ENCODE measurements around the gene DENND11. TPM values are rescaled to one million over a fixed set of nuclear protein-coding genes. Genes with fewer than 3 reads are reported as not detected.
A peak's percentile ranks its signal among the peaks of the same experiment; 100 is the strongest.

Gene DENND11
- total and polyA plus RNA-seq, 9 of the 15 experiments (the other 6 are each of a cell fraction or from before 2014, with no cell fraction given): 0.07 to 1.1 (median 0.36) TPM

DNA sequence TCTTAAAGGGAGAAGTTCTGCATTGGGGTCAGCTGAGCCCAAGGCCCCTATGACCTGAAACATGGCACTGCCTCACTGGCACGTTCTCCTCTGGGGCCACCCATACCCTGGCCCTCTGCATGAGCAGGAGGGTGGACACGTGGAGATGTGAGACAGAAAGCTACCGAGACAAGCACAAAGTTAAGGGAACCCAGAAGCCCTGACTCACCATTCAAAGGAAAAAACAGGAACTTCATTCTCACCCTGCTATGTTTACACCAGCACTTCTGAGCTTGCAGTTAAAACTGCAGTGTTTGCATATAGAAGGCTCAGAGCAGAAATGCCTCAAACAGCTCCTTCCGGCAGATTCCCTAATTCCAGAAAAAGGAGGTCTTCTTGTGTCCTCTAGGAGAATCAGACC is 41.7 kb downstream of the DENND11 start (continued):
- TF ChIP-seq, protein P1, sequence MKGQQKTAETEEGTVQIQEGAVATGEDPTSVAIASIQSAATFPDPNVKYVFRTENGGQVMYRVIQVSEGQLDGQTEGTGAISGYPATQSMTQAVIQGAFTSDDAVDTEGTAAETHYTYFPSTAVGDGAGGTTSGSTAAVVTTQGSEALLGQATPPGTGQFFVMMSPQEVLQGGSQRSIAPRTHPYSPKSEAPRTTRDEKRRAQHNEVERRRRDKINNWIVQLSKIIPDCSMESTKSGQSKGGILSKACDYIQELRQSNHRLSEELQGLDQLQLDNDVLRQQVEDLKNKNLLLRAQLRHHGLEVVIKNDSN (CRISPR knock-in tag; IDR thresholded peaks at IDR 0.05): no peak
- TF ChIP-seq ZKSCAN1 (IDR thresholded peaks at IDR 0.05; ENCODE audit: low read depth, low read length) (no peak), CXXC5 (CRISPR knock-in tag; IDR thresholded peaks at IDR 0.05) (no peak), SIN3A (IDR thresholded peaks at IDR 0.05; ENCODE audit: borderline replicate concordance in 2 of 2, control insufficient read depth in 1 of 2, low read depth in 2 of 2, low read length in 2 of 2) (no peak), SUPT5H (IDR thresholded peaks at IDR 0.05) (no peak), ZNF583 (CRISPR knock-in tag; IDR thresholded peaks at IDR 0.05) (no peak), MAFK (IDR thresholded peaks at IDR 0.05; ENCODE audit: low read length) (peak; percentile 42; the same call in 1 of the 2 replicates)

DNA sequence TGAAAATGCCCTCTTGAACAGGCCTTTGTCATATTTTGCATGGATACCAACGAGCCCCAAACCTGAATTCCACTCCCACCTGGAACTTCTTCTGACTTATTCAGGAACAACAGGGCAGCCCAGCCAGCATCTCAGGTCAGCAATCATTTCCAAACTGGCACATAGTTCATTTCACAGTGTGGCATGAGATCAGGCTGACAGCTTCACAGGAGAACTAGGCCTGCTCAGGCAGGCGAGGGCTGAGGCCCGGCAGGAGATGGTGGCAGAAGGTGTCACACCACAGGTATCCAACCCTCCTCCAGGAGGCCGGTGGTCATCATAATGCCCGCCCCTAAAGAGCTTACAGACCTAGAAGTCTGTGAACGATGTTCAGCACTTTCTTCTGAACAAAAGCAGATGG is 42.5 kb downstream of the DENND11 start:
- ChIA-PET CTCF (ENCODE audit: low intra/inter-chr PET ratio) (interaction anchor here (0.7 kb wide), 1 partner anchor 123 kb away, joined by 3 read pairs; no protein-coding TSS in a partner anchor), POLR2A (no interaction called here)
- no peak for ATAC-seq
- Histone ChIP-seq H3K9ac (ENCODE audit: insufficient read depth in 1 of 2, low read depth in 2 of 2, low read length in 2 of 2) (no peak overlapping the region), H3K27ac (ENCODE audit: extremely low read depth, low read depth, low read length) (no peak overlapping the region), H3K9me1 (ENCODE audit: control insufficient read depth, insufficient read depth, low read length) (no peaks in the 10 kb centered on the region), H3K27me3 (ENCODE audit: control insufficient read depth in 2 of 2, insufficient read depth in 2 of 2, low read length in 2 of 2) (no peaks in the 10 kb centered on the region), H3K36me3 (ENCODE audit: control insufficient read depth, insufficient read depth, low read length) (peaks cover 17% of the 10 kb centered on the region), H2AFZ (ENCODE audit: low read depth, low read length) (no peak overlapping the region), H3K9me3 (replicated peaks; ENCODE audit: control insufficient read depth, insufficient read depth, low read depth, low read length) (no peaks in the 10 kb centered on the region), H3K79me2 (ENCODE audit: control insufficient read depth, insufficient read depth, low read length) (no peaks in the 10 kb centered on the region), H3K4me3 (no peak overlapping the region), H3K4me1 (replicated peaks in 1 of 2; ENCODE audit: control insufficient read depth in 2 of 2, insufficient read depth in 2 of 2, low read length in 2 of 2) (peaks cover 0 to 7% of the 10 kb centered on the region in 2 experiments; a peak in 2 of 5 replicates), H3K4me2 (ENCODE audit: insufficient read depth, low read length) (no peak overlapping the region), H4K20me1 (replicated peaks; ENCODE audit: control insufficient read depth, insufficient read depth, low read length) (no peaks in the 10 kb centered on the region)
- no peak for FAIRE-seq
- DNase-seq (ENCODE audit: extremely low read depth in 1 of 4, low spot score in 3 of 4): no peak
- no TSS peak for BruUV-seq (replicated peaks)
- TF ChIP-seq SUPT5H (IDR thresholded peaks at IDR 0.05): no peak
- TF ChIP-seq ZNF217 (CRISPR knock-in tag; IDR thresholded peaks at IDR 0.05): 0 out of 2 replicates have a peak, but pooled peaks have one; percentile 49
- TF ChIP-seq, protein P2, sequence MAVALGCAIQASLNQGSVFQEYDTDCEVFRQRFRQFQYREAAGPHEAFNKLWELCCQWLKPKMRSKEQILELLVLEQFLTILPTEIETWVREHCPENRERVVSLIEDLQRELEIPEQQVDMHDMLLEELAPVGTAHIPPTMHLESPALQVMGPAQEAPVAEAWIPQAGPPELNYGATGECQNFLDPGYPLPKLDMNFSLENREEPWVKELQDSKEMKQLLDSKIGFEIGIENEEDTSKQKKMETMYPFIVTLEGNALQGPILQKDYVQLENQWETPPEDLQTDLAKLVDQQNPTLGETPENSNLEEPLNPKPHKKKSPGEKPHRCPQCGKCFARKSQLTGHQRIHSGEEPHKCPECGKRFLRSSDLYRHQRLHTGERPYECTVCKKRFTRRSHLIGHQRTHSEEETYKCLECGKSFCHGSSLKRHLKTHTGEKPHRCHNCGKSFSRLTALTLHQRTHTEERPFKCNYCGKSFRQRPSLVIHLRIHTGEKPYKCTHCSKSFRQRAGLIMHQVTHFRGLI (CRISPR knock-in tag; IDR thresholded peaks at IDR 0.05): no peak
- in situ Hi-C loops (cut with MboI): no loop called here
- intact Hi-C loops (cut with micrococcal nuclease): loop anchor here (10.0 kb wide), 2 partner anchors 405 to 585 kb away; partner anchors contain the start of gene TMEM178B
- WGBS (ENCODE audit: insufficient coverage, low coverage, missing lambda C conversion rate): 71% methylated on average over 6 of the region's 6 CpGs
